GM19438 (cell line): Measurements from ENCODE around the gene ZNF385B.
"Not testable (repeated sequence)": the region's sequence is repeated elsewhere in the genome, so short reads cannot be mapped to it uniquely, and the experiment has no call there.

Source experiments
- ATAC-seq: cut with Tn5 transposase; IDR thresholded peaks from one replicate; pipeline ENCODE4 v1.9.1; 2021; ENCODE audit warnings: low read depth; ENCODE audit not compliant: unreplicated experiment

Gene ZNF385B

GRCh38 chr2:179861416-179862067 lies at the start of gene ZNF385B:
Gene ZNF385B, minus strand, starts transcription at chr2:179861612.
- ATAC-seq: peak; percentile 28

- no peak for ATAC-seq
Measured at GRCh38 chr2:179910735-179911113, 49.3 kb upstream of the ZNF385B start.

GRCh38 chr2:179909845-179910734 lies 48.7 kb upstream of the ZNF385B start:
- ATAC-seq: no peak

GRCh38 chr2:179900655-179901054 lies 39.2 kb upstream of the ZNF385B start:
- ATAC-seq: no peak

GRCh38 chr2:179899666-179900065 lies 38.3 kb upstream of the ZNF385B start:
- no peak for ATAC-seq

- peak; percentile 85 for ATAC-seq
Measured at GRCh38 chr2:179898873-179899272, 37.5 kb upstream of the ZNF385B start.

- no peak for ATAC-seq
Measured at GRCh38 chr2:179893616-179894015, 32.2 kb upstream of the ZNF385B start.

- no peak for ATAC-seq
Measured at GRCh38 chr2:179891237-179891636, 29.8 kb upstream of the ZNF385B start.

GRCh38 chr2:179890666-179891065 lies 29.3 kb upstream of the ZNF385B start:
- ATAC-seq: no peak

- ATAC-seq: not testable (repeated sequence)
Measured at GRCh38 chr2:179888642-179889041, 27.2 kb upstream of the ZNF385B start.

GRCh38 chr2:179884193-179884592 lies 22.8 kb upstream of the ZNF385B start:
- ATAC-seq: no peak

- ATAC-seq: no peak
Measured at GRCh38 chr2:179882851-179883806, 21.7 kb upstream of the ZNF385B start.

- ATAC-seq: no peak
Measured at GRCh38 chr2:179877601-179878364, 16.4 kb upstream of the ZNF385B start.

- ATAC-seq: no peak
Measured at GRCh38 chr2:179876266-179876665, 14.9 kb upstream of the ZNF385B start.

GRCh38 chr2:179875864-179876263 lies 14.5 kb upstream of the ZNF385B start:
- no peak for ATAC-seq

- ATAC-seq: no peak
Measured at GRCh38 chr2:179862898-179863458, 1.6 kb upstream of the ZNF385B start.

GRCh38 chr2:179861027-179861415 lies 391 bp downstream of the ZNF385B start:
- ATAC-seq: peak; percentile 53

GRCh38 chr2:179860255-179861026 lies 971 bp downstream of the ZNF385B start:
- ATAC-seq: peak; percentile 14

- ATAC-seq: no peak
Measured at GRCh38 chr2:179859523-179859922, 1.9 kb downstream of the ZNF385B start.
